ENCODE measurements around the gene ZNF385B.
A peak's percentile ranks its signal among the peaks of the same experiment; 100 is the strongest.

Gene ZNF385B

GRCh38 chr2:179746981-179747380 lies 114.4 kb downstream of the ZNF385B start:
- DNase-seq (ENCODE audit: low read depth): no peak

GRCh38 chr2:179745635-179746256 lies 115.7 kb downstream of the ZNF385B start:
- peak; percentile 8 for DNase-seq (ENCODE audit: low read depth)

- DNase-seq (ENCODE audit: low read depth): no peak
Measured at GRCh38 chr2:179744401-179744800, 117.0 kb downstream of the ZNF385B start.

- DNase-seq (ENCODE audit: low read depth): peak; percentile 41
Measured at GRCh38 chr2:179741317-179741716, 120.1 kb downstream of the ZNF385B start.

- DNase-seq (ENCODE audit: low read depth): no peak
Measured at GRCh38 chr2:179729966-179730365, 131.4 kb downstream of the ZNF385B start.

GRCh38 chr2:179726461-179727180 lies 134.8 kb downstream of the ZNF385B start:
- DNase-seq (ENCODE audit: low read depth): no peak

GRCh38 chr2:179724403-179724802 lies 137.0 kb downstream of the ZNF385B start:
- DNase-seq (ENCODE audit: low read depth): no peak

GRCh38 chr2:179720173-179720772 lies 141.1 kb downstream of the ZNF385B start:
- DNase-seq (ENCODE audit: low read depth): no peak

GRCh38 chr2:179715871-179716270 lies 145.5 kb downstream of the ZNF385B start:
- DNase-seq (ENCODE audit: low read depth): no peak

GRCh38 chr2:179715196-179715595 lies 146.2 kb downstream of the ZNF385B start:
- DNase-seq (ENCODE audit: low read depth): no peak

- DNase-seq (ENCODE audit: low read depth): no peak
Measured at GRCh38 chr2:179712825-179713224, 148.6 kb downstream of the ZNF385B start.

GRCh38 chr2:179711375-179711774 lies 150.0 kb downstream of the ZNF385B start:
- DNase-seq (ENCODE audit: low read depth): peak; percentile 15

GRCh38 chr2:179703702-179704101 lies 157.7 kb downstream of the ZNF385B start:
- DNase-seq (ENCODE audit: low read depth): no peak

GRCh38 chr2:179702912-179703311 lies 158.5 kb downstream of the ZNF385B start:
- no peak for DNase-seq (ENCODE audit: low read depth)

GRCh38 chr2:179701524-179702110 lies 159.8 kb downstream of the ZNF385B start:
- DNase-seq (ENCODE audit: low read depth): peak; percentile 43

- no peak for DNase-seq (ENCODE audit: low read depth)
Measured at GRCh38 chr2:179695486-179695885, 165.9 kb downstream of the ZNF385B start.

- DNase-seq (ENCODE audit: low read depth): no peak
Measured at GRCh38 chr2:179694963-179695362, 166.4 kb downstream of the ZNF385B start.

- DNase-seq (ENCODE audit: low read depth): no peak
Measured at GRCh38 chr2:179692610-179693009, 168.8 kb downstream of the ZNF385B start.

- DNase-seq (ENCODE audit: low read depth): no peak
Measured at GRCh38 chr2:179692043-179692442, 169.4 kb downstream of the ZNF385B start.

- peak; percentile 17 for DNase-seq (ENCODE audit: low read depth)
Measured at GRCh38 chr2:179691235-179691634, 170.2 kb downstream of the ZNF385B start.

GRCh38 chr2:179686718-179687342 lies 174.6 kb downstream of the ZNF385B start:
- DNase-seq (ENCODE audit: low read depth): peak; percentile 5

GRCh38 chr2:179686069-179686468 lies 175.3 kb downstream of the ZNF385B start:
- DNase-seq (ENCODE audit: low read depth): no peak
